ENCODE data around the gene ADAMTS6.
"Not testable (repeated sequence)": the region's sequence is repeated elsewhere in the genome, so short reads cannot be mapped to it uniquely, and the experiment has no call there.

ADAMTS6 gene

GRCh38 chr5:65426656-65427055, 55.1 kb downstream of the ADAMTS6 start:
- H3K36me3 Mint-ChIP-seq (ENCODE audit: low read depth): peaks cover 4% of the 10 kb centered on the region
- no peak overlapping the region for H3K27ac Mint-ChIP-seq
- H3K4me3 Mint-ChIP-seq: no peak overlapping the region
- H3K9me3 Mint-ChIP-seq: peaks cover 5% of the 10 kb centered on the region
- H3K27me3 Mint-ChIP-seq: no peaks in the 10 kb centered on the region
- no peaks in the 10 kb centered on the region for H3K4me1 Mint-ChIP-seq (ENCODE audit: low read depth)

DNA sequence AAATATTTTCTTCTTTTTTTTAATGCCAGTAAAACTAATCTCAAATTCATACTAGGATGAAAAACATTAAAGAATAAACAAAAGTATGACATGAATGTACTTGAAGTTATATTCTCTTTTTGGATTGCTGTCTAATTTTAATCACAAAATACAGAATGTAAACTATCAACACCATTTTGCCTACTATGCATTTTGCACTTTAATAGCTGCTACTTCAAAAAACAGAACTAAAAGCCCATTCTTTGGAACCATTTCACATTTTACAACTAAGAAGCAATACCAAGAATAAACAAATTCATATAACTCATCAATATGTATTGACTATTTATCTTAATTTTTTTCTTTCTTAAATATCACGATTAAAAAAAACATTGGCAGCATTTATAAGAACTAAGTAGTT, 58.1 kb downstream of the ADAMTS6 start:
- no peaks in the 10 kb centered on the region for H3K27me3 Mint-ChIP-seq
- H3K9me3 Mint-ChIP-seq: peaks cover 17% of the 10 kb centered on the region
- H3K4me1 Mint-ChIP-seq (ENCODE audit: low read depth): no peaks in the 10 kb centered on the region
- peaks cover 16% of the 10 kb centered on the region for H3K36me3 Mint-ChIP-seq (ENCODE audit: low read depth)
- H3K4me3 Mint-ChIP-seq: no peak overlapping the region
- H3K27ac Mint-ChIP-seq: no peak overlapping the region

GRCh38 chr5:65418661-65419060, 63.1 kb downstream of the ADAMTS6 start:
- Mint-ChIP-seq H3K9me3 (peaks cover 17% of the 10 kb centered on the region), H3K27ac (no peak overlapping the region), H3K27me3 (no peaks in the 10 kb centered on the region), H3K4me3 (no peak overlapping the region), H3K36me3 (ENCODE audit: low read depth) (peaks cover 22% of the 10 kb centered on the region), H3K4me1 (ENCODE audit: low read depth) (no peaks in the 10 kb centered on the region)

DNA sequence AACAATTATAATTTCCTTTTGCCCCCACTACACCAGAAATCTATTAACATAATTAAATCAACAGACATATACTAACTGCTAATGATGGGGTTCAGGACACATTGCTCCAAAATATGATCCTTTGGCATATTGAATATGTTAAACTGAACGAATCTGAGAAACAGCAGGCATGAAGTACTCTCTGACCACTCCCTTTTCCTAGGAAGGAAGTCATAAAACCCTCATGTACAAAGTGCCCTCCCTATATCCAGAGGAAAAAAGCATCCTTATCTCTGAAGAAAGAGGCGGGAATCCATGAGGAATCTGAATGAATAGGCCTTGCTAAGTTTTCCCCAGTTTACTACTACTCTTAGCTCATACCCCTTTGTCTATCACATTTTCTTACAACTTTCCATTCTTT, 67.9 kb downstream of the ADAMTS6 start:
- Mint-ChIP-seq H3K9me3 (peaks cover 2% of the 10 kb centered on the region), H3K27me3 (no peaks in the 10 kb centered on the region), H3K4me1 (ENCODE audit: low read depth) (no peaks in the 10 kb centered on the region), H3K27ac (no peak overlapping the region), H3K4me3 (no peak overlapping the region), H3K36me3 (ENCODE audit: low read depth) (peaks cover 7% of the 10 kb centered on the region)

GRCh38 chr5:65412842-65413241, 68.9 kb downstream of the ADAMTS6 start:
- peaks cover 2% of the 10 kb centered on the region for H3K36me3 Mint-ChIP-seq (ENCODE audit: low read depth)
- no peaks in the 10 kb centered on the region for H3K9me3 Mint-ChIP-seq
- no peaks in the 10 kb centered on the region for H3K27me3 Mint-ChIP-seq
- no peak overlapping the region for H3K4me3 Mint-ChIP-seq
- no peaks in the 10 kb centered on the region for H3K4me1 Mint-ChIP-seq (ENCODE audit: low read depth)
- H3K27ac Mint-ChIP-seq: no peak overlapping the region

GRCh38 chr5:65411356-65411755, 70.4 kb downstream of the ADAMTS6 start:
- Mint-ChIP-seq H3K4me1 (ENCODE audit: low read depth) (no peaks in the 10 kb centered on the region), H3K27ac (no peak overlapping the region), H3K9me3 (no peaks in the 10 kb centered on the region), H3K27me3 (no peaks in the 10 kb centered on the region), H3K36me3 (ENCODE audit: low read depth) (peaks cover 5% of the 10 kb centered on the region), H3K4me3 (no peak overlapping the region)

GRCh38 chr5:65395526-65396155, 86.1 kb downstream of the ADAMTS6 start:
- Mint-ChIP-seq H3K36me3 (ENCODE audit: low read depth) (no peaks in the 10 kb centered on the region), H3K27ac (no peak overlapping the region), H3K4me3 (no peak overlapping the region), H3K27me3 (no peaks in the 10 kb centered on the region), H3K9me3 (no peaks in the 10 kb centered on the region), H3K4me1 (ENCODE audit: low read depth) (no peaks in the 10 kb centered on the region)

- Mint-ChIP-seq H3K27ac (no peak overlapping the region), H3K9me3 (no peaks in the 10 kb centered on the region), H3K4me3 (no peak overlapping the region), H3K27me3 (no peaks in the 10 kb centered on the region), H3K4me1 (ENCODE audit: low read depth) (no peaks in the 10 kb centered on the region), H3K36me3 (ENCODE audit: low read depth) (no peaks in the 10 kb centered on the region)
Measured at GRCh38 chr5:65394087-65394486, 87.6 kb downstream of the ADAMTS6 start.

- H3K27ac Mint-ChIP-seq: no peak overlapping the region
- no peaks in the 10 kb centered on the region for H3K4me1 Mint-ChIP-seq (ENCODE audit: low read depth)
- H3K36me3 Mint-ChIP-seq (ENCODE audit: low read depth): no peaks in the 10 kb centered on the region
- H3K27me3 Mint-ChIP-seq: no peaks in the 10 kb centered on the region
- no peak overlapping the region for H3K4me3 Mint-ChIP-seq
- H3K9me3 Mint-ChIP-seq: no peaks in the 10 kb centered on the region
Measured at GRCh38 chr5:65391591-65391990, 90.1 kb downstream of the ADAMTS6 start.

GRCh38 chr5:65390208-65390607, 91.5 kb downstream of the ADAMTS6 start:
- no peaks in the 10 kb centered on the region for H3K4me1 Mint-ChIP-seq (ENCODE audit: low read depth)
- H3K36me3 Mint-ChIP-seq (ENCODE audit: low read depth): no peaks in the 10 kb centered on the region
- H3K27ac Mint-ChIP-seq: no peak overlapping the region
- no peak overlapping the region for H3K4me3 Mint-ChIP-seq
- no peaks in the 10 kb centered on the region for H3K9me3 Mint-ChIP-seq
- H3K27me3 Mint-ChIP-seq: no peaks in the 10 kb centered on the region

- no peak overlapping the region for H3K4me3 Mint-ChIP-seq
- no peaks in the 10 kb centered on the region for H3K36me3 Mint-ChIP-seq (ENCODE audit: low read depth)
- H3K27ac Mint-ChIP-seq: no peak overlapping the region
- no peaks in the 10 kb centered on the region for H3K9me3 Mint-ChIP-seq
- no peaks in the 10 kb centered on the region for H3K4me1 Mint-ChIP-seq (ENCODE audit: low read depth)
- H3K27me3 Mint-ChIP-seq: no peaks in the 10 kb centered on the region
Measured at GRCh38 chr5:65383859-65384258, 97.9 kb downstream of the ADAMTS6 start.

DNA sequence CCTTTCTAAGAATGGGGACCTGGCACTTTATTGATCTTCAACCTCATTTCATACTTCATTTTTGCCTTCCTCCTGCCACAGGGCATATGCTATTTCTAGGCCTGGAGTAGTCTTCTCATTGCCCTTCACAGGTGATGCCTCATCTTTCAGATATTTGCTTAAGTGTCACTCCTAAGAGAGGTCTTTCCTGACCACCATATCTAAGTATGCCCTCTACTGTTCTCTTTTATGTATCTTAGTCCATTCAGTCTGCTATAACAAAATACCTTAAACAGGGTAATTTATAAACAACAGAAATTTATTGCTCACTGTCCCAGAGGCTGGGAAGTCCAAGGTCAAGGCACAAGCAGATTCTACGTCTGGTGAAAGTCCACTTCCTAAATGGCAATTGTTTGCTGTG, 99.1 kb downstream of the ADAMTS6 start:
- Mint-ChIP-seq H3K9me3 (no peaks in the 10 kb centered on the region), H3K27me3 (no peaks in the 10 kb centered on the region), H3K36me3 (ENCODE audit: low read depth) (no peaks in the 10 kb centered on the region), H3K27ac (no peak overlapping the region), H3K4me3 (no peak overlapping the region), H3K4me1 (ENCODE audit: low read depth) (no peaks in the 10 kb centered on the region)

- not testable (repeated sequence) for H3K27me3 Mint-ChIP-seq; H3K4me3 Mint-ChIP-seq; H3K27ac Mint-ChIP-seq; H3K4me1 Mint-ChIP-seq (ENCODE audit: low read depth); H3K9me3 Mint-ChIP-seq; H3K36me3 Mint-ChIP-seq (ENCODE audit: low read depth)
Measured at GRCh38 chr5:65370505-65370904, 111.2 kb downstream of the ADAMTS6 start.

DNA sequence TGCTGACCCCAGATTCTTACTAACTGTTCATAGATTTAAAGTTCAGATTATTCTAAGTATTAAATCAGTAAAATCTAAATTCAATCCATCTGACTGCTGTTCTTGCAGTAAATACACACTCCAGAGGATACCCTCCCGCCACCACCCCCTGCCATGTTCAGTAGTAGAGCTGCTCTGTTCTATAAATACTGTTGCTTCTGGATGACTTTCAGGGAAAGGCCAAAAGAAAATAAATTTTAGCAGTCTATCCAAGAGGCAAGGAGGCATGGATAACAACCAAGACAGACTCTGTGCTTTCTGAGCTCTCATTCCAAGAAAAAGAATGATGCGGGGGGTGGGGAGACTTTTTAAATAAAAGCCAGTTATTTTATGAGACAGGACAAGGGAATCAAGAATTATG, 115.1 kb downstream of the ADAMTS6 start:
- H3K4me1 Mint-ChIP-seq (ENCODE audit: low read depth): no peaks in the 10 kb centered on the region
- no peaks in the 10 kb centered on the region for H3K36me3 Mint-ChIP-seq (ENCODE audit: low read depth)
- no peak overlapping the region for H3K27ac Mint-ChIP-seq
- H3K9me3 Mint-ChIP-seq: no peaks in the 10 kb centered on the region
- no peak overlapping the region for H3K4me3 Mint-ChIP-seq
- H3K27me3 Mint-ChIP-seq: no peaks in the 10 kb centered on the region

- H3K36me3 Mint-ChIP-seq (ENCODE audit: low read depth): no peaks in the 10 kb centered on the region
- no peaks in the 10 kb centered on the region for H3K27me3 Mint-ChIP-seq
- no peak overlapping the region for H3K4me3 Mint-ChIP-seq
- H3K9me3 Mint-ChIP-seq: no peaks in the 10 kb centered on the region
- no peak overlapping the region for H3K27ac Mint-ChIP-seq
- H3K4me1 Mint-ChIP-seq (ENCODE audit: low read depth): no peaks in the 10 kb centered on the region
Measured at GRCh38 chr5:65364907-65365306, 116.8 kb downstream of the ADAMTS6 start.

GRCh38 chr5:65363499-65363898, 118.2 kb downstream of the ADAMTS6 start:
- Mint-ChIP-seq H3K4me3 (no peak overlapping the region), H3K27me3 (no peaks in the 10 kb centered on the region), H3K4me1 (ENCODE audit: low read depth) (no peaks in the 10 kb centered on the region), H3K9me3 (no peaks in the 10 kb centered on the region), H3K36me3 (ENCODE audit: low read depth) (no peaks in the 10 kb centered on the region), H3K27ac (no peak overlapping the region)

Data from stimulated activated naive CD8-positive, alpha-beta T cell treated with anti-CD3 and anti-CD28 coated beads, Interleukin-15, Interleukin-2, amounts not matched to agents 100 ng/mL and 50 ng/mL, for 24 hours (primary cell).